Heart left ventricle (tissue), 16 donors: Measurements from ENCODE around the gene ARHGAP40. TPM values are rescaled to one million over a fixed set of nuclear protein-coding genes. Genes with fewer than 3 reads are reported as not detected.

Experiments
- ATAC-seq, 4 donors: fragments of 200-7000 bp; cut with Tn5 transposase; one replicate each; pipeline ENCODE4 v1.9.1; 2020 to 2022; ENCODE audit warnings: moderate library complexity in 4 of 4, mild to moderate bottlenecking in 3 of 4, moderate number of reproducible peaks in 1 of 4
- DNase-seq, 5 donors: peaks; one replicate each; pipeline ENCODE4 v3.0.0-alpha.2; 2020
- H3K27ac ChIP-seq, 12 donors: fragments of 200-600 bp; sonication (generic) in 4 of 12; one replicate each; pipeline versions ENCODE4 v1.5.0 to v1.8.0; 2016 to 2022; ENCODE audit warnings: mild to moderate bottlenecking in 2 of 12
- H3K27me3 ChIP-seq, 9 donors: fragments of 200-600 bp; sonication (generic) in 2 of 9; one replicate each; pipeline versions ENCODE4 v1.5.1 to v1.8.0; 2016 to 2022; ENCODE audit warnings: mild to moderate bottlenecking in 3 of 9
- H3K36me3 ChIP-seq, 9 donors: fragments of 200-600 bp; sonication (generic) in 2 of 9; one replicate each; pipeline versions ENCODE4 v1.5.0 to v1.8.0; 2018 to 2022; ENCODE audit warnings: mild to moderate bottlenecking in 2 of 9
- H3K4me1 ChIP-seq, 12 donors: fragments of 200-600 bp; sonication (generic) in 4 of 12; one replicate each; pipeline versions ENCODE4 v1.5.0 to v1.8.0; 2016 to 2022; ENCODE audit warnings: mild to moderate bottlenecking in 3 of 12
- H3K4me3 ChIP-seq, 12 donors: fragments of 200-600 bp; sonication (generic) in 4 of 12; one replicate each; pipeline versions ENCODE4 v1.5.0 to v1.8.0; 2017 to 2022; ENCODE audit warnings: mild to moderate bottlenecking in 9 of 12, moderate library complexity in 4 of 12
- H3K9me3 ChIP-seq, 12 donors: fragments of 200-600 bp; sonication (generic) in 4 of 12; one replicate each; pipeline versions ENCODE4 v1.5.0 to v1.8.0; 2016 to 2022; ENCODE audit warnings: mild to moderate bottlenecking in 1 of 12
- POLR2A ChIP-seq, 2 donors: fragments of 450-650 bp; IDR thresholded peaks; one replicate each; pipeline ENCODE4 v1.6.1; 2017; ENCODE audit warnings: antibody characterized with exemption in 2 of 2, mild to moderate bottlenecking in 2 of 2, moderate library complexity in 2 of 2
- WGBS, 4 donors: extraction: QIAGEN DNeasy Blood & Tissue Kit in 2 of 4; methylation state at CpG; one replicate each; pipeline versions ENCODE4 v1.1.5 to v1.1.7; 2013 to 2018; 5-methylcytosine and 5-hydroxymethylcytosine counted together
- intact Hi-C, 10 donors: fragments of 100-400 bp; cut with DNase I; formaldehyde crosslinking; loops; one replicate each; pipeline versions ENCODE4 v1.11.1 to v1.14.2; 2022
- polyA plus RNA-seq, 2 donors: library from polyadenylated mRNA; stranded (reverse); fragments of 200-250 nt; gene quantifications; one replicate each; pipeline ENCODE4 v1.2.3, GENCODE V29; 2013
- total RNA-seq, 9 donors: library from RNA; depleted of rRNA in 2 of 9; stranded (reverse); fragments of >200 nt in 2 of 9; fragmentation: NEBNext Ultra II Directional in 3 of 9; extraction: Animal tissue kit (Norgen Biotek cat#: 25700) in 3 of 9; gene quantifications; one replicate each; pipeline versions ENCODE4 v1.1.0 to v1.2.4, GENCODE V29; 2016 to 2023
- TF ChIP-seq, protein P1 (sequence below), 12 donors: fragments of 200-600 bp; sonication (generic) in 4 of 12; IDR thresholded peaks; one replicate each; pipeline versions ENCODE4 v1.5.0 to v1.8.0; 2018 to 2022; ENCODE audit warnings: antibody characterized with exemption in 12 of 12, mild to moderate bottlenecking in 5 of 12
- donor health status: ischemic (EF 13 %, LVEDD 7.1; RV severe dilation, severe dysfunction).
- donor health status: healthy with polysubstance abuse.
- donor health status: DM: no; HTN: yes; CAD: no.
- donor health status: DM: no; HTN: no; CAD: no.
- donor health status: ischemic (EF 25% LVEDD 6.9; RV normal size, moderate dysfunction).
- donor health status: ischemic (EF 25% LVEDD 5.7; RV mildly dilated, moderate dysfunction).
- donor health status: healthy.
- donor health status: DM: yes; HTN: yes; CAD: no.
- donor health status: ischemic (EF 35%, LVEDD 5.7; RV mildly dilated, moderate dysfunction).
- donor health status: nonischemic (EF 11% LVEDD 7.7; RV severe dilation, severe dysfunction).
- donor health status: DM: yes; HTN: yes; CAD: no.
- donor health status: PGD.
- donor health status: ischemic (EF 29% LVEDD 5.4; RV normal size, mild dysfunction).
- donor health status: nonischemic (EF 23%, LVEDD 6.1; RV moderate dilation, normal function).

Gene ARHGAP40
- total and polyA plus RNA-seq, 11 donors, result 0.03 TPM; not detected in 10

DNA sequence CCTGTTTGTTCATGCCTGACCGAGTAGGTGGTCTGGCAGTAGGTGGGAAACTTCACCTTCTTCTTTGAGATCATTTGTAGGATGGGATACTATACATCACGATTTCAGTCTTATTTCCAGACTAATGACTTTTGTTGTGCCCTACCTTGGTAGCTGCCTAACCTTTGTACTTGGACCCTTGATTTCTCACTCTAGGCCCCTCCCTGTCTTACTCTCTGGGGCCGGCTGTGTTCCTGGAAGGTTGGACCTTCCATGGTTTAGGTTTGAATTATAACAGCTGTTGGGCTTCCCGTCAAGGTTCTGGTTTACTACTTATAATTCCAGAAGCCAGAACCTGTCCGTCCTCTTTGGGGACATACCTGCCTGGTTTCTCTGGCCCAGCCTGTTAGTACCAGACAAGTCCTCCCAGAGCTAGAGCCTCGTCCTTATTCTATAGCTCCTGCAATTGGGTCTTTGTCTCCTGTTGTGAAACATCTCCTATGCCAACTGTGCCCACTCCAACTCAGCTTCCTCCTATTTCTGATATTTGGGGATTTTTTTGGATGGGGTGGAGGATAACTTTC, 35.5 kb upstream of the ARHGAP40 start:
- peaks cover 0 to 4% (median 0%) of the 10 kb centered on the region in 12 donors for H3K4me1 ChIP-seq
- TF ChIP-seq, protein P1, sequence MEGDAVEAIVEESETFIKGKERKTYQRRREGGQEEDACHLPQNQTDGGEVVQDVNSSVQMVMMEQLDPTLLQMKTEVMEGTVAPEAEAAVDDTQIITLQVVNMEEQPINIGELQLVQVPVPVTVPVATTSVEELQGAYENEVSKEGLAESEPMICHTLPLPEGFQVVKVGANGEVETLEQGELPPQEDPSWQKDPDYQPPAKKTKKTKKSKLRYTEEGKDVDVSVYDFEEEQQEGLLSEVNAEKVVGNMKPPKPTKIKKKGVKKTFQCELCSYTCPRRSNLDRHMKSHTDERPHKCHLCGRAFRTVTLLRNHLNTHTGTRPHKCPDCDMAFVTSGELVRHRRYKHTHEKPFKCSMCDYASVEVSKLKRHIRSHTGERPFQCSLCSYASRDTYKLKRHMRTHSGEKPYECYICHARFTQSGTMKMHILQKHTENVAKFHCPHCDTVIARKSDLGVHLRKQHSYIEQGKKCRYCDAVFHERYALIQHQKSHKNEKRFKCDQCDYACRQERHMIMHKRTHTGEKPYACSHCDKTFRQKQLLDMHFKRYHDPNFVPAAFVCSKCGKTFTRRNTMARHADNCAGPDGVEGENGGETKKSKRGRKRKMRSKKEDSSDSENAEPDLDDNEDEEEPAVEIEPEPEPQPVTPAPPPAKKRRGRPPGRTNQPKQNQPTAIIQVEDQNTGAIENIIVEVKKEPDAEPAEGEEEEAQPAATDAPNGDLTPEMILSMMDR (IDR thresholded peaks at IDR 0.05), result no peak
- TF ChIP-seq POLR2A (IDR thresholded peaks at IDR 0.05), result no peak
- H3K4me3 ChIP-seq, result no peak overlapping the region
- no peak overlapping the region for H3K27ac ChIP-seq
- DNase-seq (no peak), ATAC-seq (no peak)
- WGBS, 4 donors, result 89 to 97% (median 94%) methylated on average over 6 of the region's 6 CpGs
- peaks cover 0 to 98% (median 92%) of the 10 kb centered on the region in 9 donors for H3K36me3 ChIP-seq
- H3K27me3 ChIP-seq, result no peaks in the 10 kb centered on the region
- intact Hi-C loops, result no loop called here
- no peaks in the 10 kb centered on the region for H3K9me3 ChIP-seq

DNA sequence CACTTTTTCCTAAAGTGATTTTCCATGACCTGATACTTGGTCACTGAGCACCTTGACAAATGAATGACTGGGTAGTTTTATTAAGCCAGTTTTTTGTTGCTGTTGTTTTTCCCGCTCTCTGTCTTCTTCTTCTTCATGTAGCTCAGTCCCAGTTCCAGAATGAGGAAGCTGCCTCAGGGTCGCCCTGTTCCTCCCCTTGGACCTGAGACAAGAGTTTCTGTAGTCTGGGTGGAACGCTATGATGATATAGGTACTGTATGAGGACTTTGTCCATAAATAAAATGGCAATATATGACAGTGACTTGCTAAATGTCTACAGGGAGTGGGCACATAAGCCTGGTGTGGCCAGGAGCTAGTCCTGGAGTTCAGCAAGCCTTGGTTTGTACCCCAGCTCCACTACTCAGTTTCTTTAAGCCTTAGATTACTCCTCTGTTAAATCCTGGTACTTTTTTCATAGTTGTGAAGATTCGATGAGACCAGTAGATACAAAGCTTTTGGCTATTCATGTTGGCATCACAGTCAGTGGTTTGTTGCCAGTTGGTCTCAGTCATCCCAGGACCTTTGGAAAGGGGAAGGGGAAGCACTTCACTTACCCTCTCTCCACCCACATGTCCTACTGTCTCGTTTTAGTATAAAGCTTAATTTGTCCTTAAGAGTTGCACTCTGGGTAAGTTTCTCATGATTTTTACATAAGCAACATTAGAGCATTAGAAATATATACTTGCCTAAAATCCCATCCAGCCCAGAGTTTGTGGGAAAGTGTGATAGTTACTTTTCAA, 31.7 kb upstream of the ARHGAP40 start:
- TF ChIP-seq, protein P1 (IDR thresholded peaks at IDR 0.05), result no peak
- TF ChIP-seq POLR2A (IDR thresholded peaks at IDR 0.05), result no peak
- intact Hi-C loops, result no loop called here
- Histone ChIP-seq H3K4me3 (no peak overlapping the region), H3K4me1 (peaks cover 0 to 4% (median 0%) of the 10 kb centered on the region in 12 donors), H3K9me3 (no peaks in the 10 kb centered on the region), H3K27ac (no peak overlapping the region), H3K27me3 (no peaks in the 10 kb centered on the region), H3K36me3 (peaks cover 0 to 100% (median 92%) of the 10 kb centered on the region in 9 donors)
- 83 to 88% (median 85%) methylated on average over 5 of the region's 5 CpGs for WGBS, 4 donors
- DNase-seq (no peak), ATAC-seq (no peak)

DNA sequence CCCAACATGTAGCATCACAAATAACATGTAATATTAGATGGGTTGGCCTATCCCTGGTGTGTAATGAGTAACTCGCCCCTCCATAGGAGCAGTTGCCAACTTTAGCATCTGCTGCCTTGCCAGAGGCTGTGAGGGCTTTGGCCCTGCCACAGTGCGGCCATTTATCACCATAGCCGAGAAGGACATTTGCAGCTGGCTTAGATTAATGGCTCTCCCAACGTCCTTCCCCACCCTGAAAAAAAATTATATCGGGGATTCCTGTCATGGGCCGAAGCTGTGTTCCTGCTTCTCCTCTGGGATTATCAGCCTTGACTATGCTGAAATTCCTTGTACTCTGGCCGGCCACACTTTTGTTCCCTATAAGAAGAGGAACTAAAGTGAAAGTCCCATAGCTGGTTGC, 28.2 kb upstream of the ARHGAP40 start:
- Histone ChIP-seq H3K27me3 (no peaks in the 10 kb centered on the region), H3K4me1 (peaks cover 0 to 4% (median 0%) of the 10 kb centered on the region in 12 donors), H3K27ac (no peak overlapping the region), H3K36me3 (peaks cover 0 to 94% (median 78%) of the 10 kb centered on the region in 9 donors), H3K4me3 (no peak overlapping the region), H3K9me3 (no peaks in the 10 kb centered on the region)
- intact Hi-C loops, result no loop called here
- peak in 3 of 4 donors; percentile 24 to 44 (median 42) for ATAC-seq
- WGBS, 4 donors, result 65 to 87% (median 72%) methylated on average over 7 of the region's 7 CpGs
- no peak for DNase-seq
- TF ChIP-seq POLR2A (IDR thresholded peaks at IDR 0.05), result no peak
- TF ChIP-seq, protein P1 (IDR thresholded peaks at IDR 0.05), result no peak

DNA sequence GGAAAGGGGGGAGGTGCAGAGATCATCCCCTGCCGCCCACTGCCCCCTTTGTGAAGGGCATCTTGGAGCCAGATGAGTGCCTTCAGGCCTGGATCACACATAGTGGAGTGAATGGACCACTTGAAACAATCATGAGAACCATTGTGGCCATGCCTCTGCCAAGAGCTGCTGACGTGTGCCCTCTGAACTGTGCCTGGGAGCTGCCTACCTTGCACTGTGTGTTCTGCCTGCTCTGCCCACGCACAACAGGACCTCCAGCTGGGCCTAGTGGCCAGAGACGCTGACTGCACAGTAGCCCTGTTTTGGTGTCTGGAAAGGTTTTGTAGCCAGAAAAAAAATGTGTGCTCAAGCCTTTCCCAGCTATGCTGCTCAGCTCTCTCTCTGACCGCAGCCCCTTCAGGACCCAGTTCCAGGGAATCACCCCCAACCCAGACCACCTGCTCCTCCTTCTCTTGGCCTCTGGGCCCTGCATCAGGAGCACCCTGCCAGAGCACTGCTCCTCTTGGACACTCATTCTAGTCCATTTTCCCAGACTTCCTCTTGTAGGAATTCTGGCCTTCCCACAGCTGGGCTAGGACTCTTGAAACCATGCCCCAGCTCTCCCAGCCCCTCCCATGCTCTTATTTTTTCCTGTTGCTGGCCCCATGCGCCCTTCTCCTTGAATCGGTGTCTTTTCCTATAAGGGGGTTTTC, 22.2 kb upstream of the ARHGAP40 start:
- ATAC-seq, result peak; percentile 75 to 85 (median 82)
- DNase-seq, result peak in 4 of 5 donors; percentile 33 to 71 (median 50)
- intact Hi-C loops, result no loop called here
- Histone ChIP-seq H3K27me3 (no peaks in the 10 kb centered on the region), H3K9me3 (no peaks in the 10 kb centered on the region), H3K4me1 (peaks cover 0 to 31% (median 14%) of the 10 kb centered on the region in 12 donors), H3K36me3 (peaks cover 0 to 36% (median 27%) of the 10 kb centered on the region in 9 donors), H3K27ac (peak overlapping the region in 3 of 12 donors; percentile 7 to 18 (median 8)), H3K4me3 (no peak overlapping the region)
- 40 to 54% (median 43%) methylated on average over 7 of the region's 7 CpGs for WGBS, 4 donors
- TF ChIP-seq POLR2A (IDR thresholded peaks at IDR 0.05), result no peak
- TF ChIP-seq, protein P1 (IDR thresholded peaks at IDR 0.05), result no peak
